SK-N-SH (cell line): ENCODE results near the gene MINDY4. TPM values are rescaled to one million over a fixed set of nuclear protein-coding genes. Genes with fewer than 3 reads are reported as not detected.

Experiments
- CTCF ChIA-PET: fragments of 300-600, 350-600 bp; formaldehyde crosslinking; extraction: SDS; loops from one replicate; lab custom pipeline; 2021; lab: Yijun Ruan, JAX
- POLR2A ChIA-PET: fragments of 350-600 bp; sonication (Branson Sonifier 250); formaldehyde crosslinking; extraction: SDS; loops from one replicate; lab custom pipeline; 2020; ENCODE audit warnings: antibody characterized with exemption, inconsistent platforms; lab: Yijun Ruan, JAX
- DNase-seq: peaks from one replicate; pipeline ENCODE4 v3.0.0; 2012
- H2AFZ ChIP-seq: fragments of 200-600 bp; sonication (generic); 2 replicates; pipeline ENCODE4 v1.8.1; 2016; ENCODE audit warnings: antibody characterized with exemption, mild to moderate bottlenecking, low read depth
- H3F3A ChIP-seq: fragments of 200-600 bp; sonication (generic); replicated peaks from 2 replicates; pipeline ENCODE3; 2016; ENCODE audit warnings: antibody characterized with exemption, mild to moderate bottlenecking; ENCODE audit not compliant: insufficient read depth
- H3K27ac ChIP-seq, 2 experiments: fragments of 200-500 bp in 1 of 2; fragments of 200-600 bp in 1 of 2; sonication (Bioruptor generic) in 1 of 2; sonication (generic), shearing (Covaris generic) in 1 of 2; 2 replicates each; pipeline versions ENCODE4 v1.5.1 to v1.6.1; 2014 to 2016; ENCODE audit warnings: low read depth in 2 of 2, inconsistent platforms in 1 of 2, low read length in 1 of 2, mild to moderate bottlenecking in 1 of 2, mixed read lengths in 1 of 2
- H3K27me3 ChIP-seq: fragments of 200-600 bp; sonication (generic), shearing (Covaris generic); 2 replicates; pipeline ENCODE4 v1.6.1; 2016; ENCODE audit warnings: mixed run types; ENCODE audit not compliant: insufficient read depth
- H3K36me3 ChIP-seq, 2 experiments: fragments of 200-500 bp in 1 of 2; fragments of 200-600 bp in 1 of 2; sonication (Bioruptor generic) in 1 of 2; sonication (generic) in 1 of 2; replicated peaks in 1 of 2; 2 replicates each; pipeline versions ENCODE3 to v1.5.1; 2014 to 2016; ENCODE audit warnings: low read length in 1 of 2, mild to moderate bottlenecking in 1 of 2; ENCODE audit not compliant: insufficient read depth in 2 of 2, control insufficient read depth in 1 of 2
- H3K4me1 ChIP-seq, 2 experiments: fragments of 200-500 bp in 1 of 2; fragments of 200-600 bp in 1 of 2; sonication (Bioruptor generic) in 1 of 2; sonication (generic), shearing (Covaris generic) in 1 of 2; 2 replicates each; pipeline versions ENCODE4 v1.5.1 to v1.6.1; 2014 to 2016; ENCODE audit warnings: low read depth in 1 of 2, low read length in 1 of 2, mixed run types in 1 of 2; ENCODE audit not compliant: insufficient read depth in 2 of 2, control insufficient read depth in 1 of 2
- H3K4me2 ChIP-seq: fragments of 200-600 bp; sonication (generic), shearing (Covaris generic); 2 replicates; pipeline ENCODE4 v1.6.1; 2017; ENCODE audit warnings: mixed run types
- H3K4me3 ChIP-seq, 2 experiments: fragments of 200-500 bp in 1 of 2; fragments of 200-600 bp in 1 of 2; sonication (Bioruptor generic) in 1 of 2; sonication (generic), shearing (Covaris generic) in 1 of 2; 2 replicates each; pipeline versions ENCODE4 v1.5.1 to v1.8.1; 2014 to 2016; ENCODE audit warnings: low read depth in 2 of 2, inconsistent platforms in 1 of 2, low read length in 1 of 2, mild to moderate bottlenecking in 1 of 2, mixed read lengths in 1 of 2, moderate library complexity in 1 of 2
- H3K79me2 ChIP-seq: fragments of 200-600 bp; sonication (generic); 2 replicates; pipeline ENCODE4 v1.8.1; 2017; ENCODE audit warnings: mild to moderate bottlenecking; ENCODE audit not compliant: insufficient read depth
- H3K9ac ChIP-seq: fragments of 200-600 bp; sonication (generic); 2 replicates; pipeline ENCODE4 v1.6.1; 2017; ENCODE audit warnings: mixed run types
- H3K9me2 ChIP-seq: fragments of 200-600 bp; sonication (generic); 2 replicates; pipeline ENCODE4 v1.6.1; 2017; ENCODE audit warnings: mixed run types
- H3K9me3 ChIP-seq: fragments of 200-600 bp; sonication (generic); 2 replicates; pipeline ENCODE4 v1.6.1; 2017; ENCODE audit warnings: mixed run types, mild to moderate bottlenecking, moderate library complexity
- H4K20me1 ChIP-seq: fragments of 200-600 bp; sonication (generic); 2 replicates; pipeline ENCODE4 v1.6.1; 2017; ENCODE audit warnings: mild to moderate bottlenecking, mixed run types; ENCODE audit not compliant: insufficient read depth
- CHD2 ChIP-seq: fragments of 150-350 bp; IDR thresholded peaks from 2 replicates; pipeline ENCODE4 v1.6.1; 2018; ENCODE audit warnings: low read length; ENCODE audit not compliant: partially characterized antibody
- ELF1 ChIP-seq: IDR thresholded peaks from 2 replicates; pipeline ENCODE4 v1.4.0; 2012
- FOSL2 ChIP-seq: IDR thresholded peaks from 2 replicates; pipeline ENCODE4 v1.4.0; 2012; ENCODE audit warnings: low read depth, mild to moderate bottlenecking, moderate library complexity, borderline replicate concordance
- FOXM1 ChIP-seq: IDR thresholded peaks from 2 replicates; pipeline ENCODE4 v1.4.0; 2012; ENCODE audit warnings: low read depth, mild to moderate bottlenecking
- GABPA ChIP-seq: IDR thresholded peaks from 2 replicates; pipeline ENCODE4 v1.4.0; 2012; ENCODE audit warnings: low read depth, mild to moderate bottlenecking
- GATA2 ChIP-seq: sonication (generic); formaldehyde crosslinking; IDR thresholded peaks from 2 replicates; pipeline ENCODE4 v1.5.0; 2020; ENCODE audit warnings: mild to moderate bottlenecking, missing genetic modification reagents
- MEF2A ChIP-seq: IDR thresholded peaks from 2 replicates; pipeline ENCODE4 v1.4.0; 2012; ENCODE audit warnings: low read depth, borderline replicate concordance
- MXI1 ChIP-seq: IDR thresholded peaks from 2 replicates; pipeline ENCODE4 v1.6.1; 2012; ENCODE audit warnings: mild to moderate bottlenecking, low read depth, low read length, improper control_type of control experiment
- RAD21 ChIP-seq: IDR thresholded peaks from 2 replicates; pipeline ENCODE4 v1.6.1; 2012; ENCODE audit warnings: mild to moderate bottlenecking, low read length
- RCOR1 ChIP-seq: fragments of 150-350 bp; IDR thresholded peaks from 2 replicates; pipeline ENCODE4 v1.6.1; 2017; ENCODE audit warnings: antibody characterized with exemption, low read length
- RFX5 ChIP-seq: IDR thresholded peaks from 2 replicates; pipeline ENCODE4 v1.6.1; 2012; ENCODE audit warnings: mild to moderate bottlenecking, improper control_type of control experiment, low read length
- RXRA ChIP-seq: IDR thresholded peaks from 2 replicates; pipeline ENCODE4 v1.4.0; 2012; ENCODE audit warnings: low read depth, mild to moderate bottlenecking, borderline replicate concordance
- SIN3A ChIP-seq: IDR thresholded peaks from 2 replicates; pipeline ENCODE4 v1.6.1; 2012; ENCODE audit warnings: low read depth, mild to moderate bottlenecking, low read length, moderate library complexity, borderline replicate concordance
- SMC3 ChIP-seq: IDR thresholded peaks from 2 replicates; pipeline ENCODE4 v1.6.1; 2012; ENCODE audit warnings: low read depth, low read length, improper control_type of control experiment
- TCF12 ChIP-seq: IDR thresholded peaks from 2 replicates; pipeline ENCODE4 v1.4.0; 2012
- TEAD4 ChIP-seq: IDR thresholded peaks from 2 replicates; pipeline ENCODE4 v1.4.0; 2012; ENCODE audit warnings: mild to moderate bottlenecking, borderline replicate concordance; ENCODE audit not compliant: insufficient read depth
- WGBS: methylation state at CpG from one replicate; pipeline ENCODE4 v1.1.6; 2017; ENCODE audit warnings: low lambda C conversion rate; 5-methylcytosine and 5-hydroxymethylcytosine counted together
- polyA plus RNA-seq, 3 experiments: library from polyadenylated mRNA; depleted of rRNA; stranded (reverse); fragments of >200 nt; gene quantifications; 2 replicates each; pipeline ENCODE4 v1.2.3, GENCODE V29; 2012
- TF ChIP-seq, protein P1 (sequence below): fragments of 150-350 bp; IDR thresholded peaks from 2 replicates; pipeline ENCODE4 v1.6.1; 2016; ENCODE audit warnings: mild to moderate bottlenecking, low read depth, low read length
- TF ChIP-seq, protein P2 (sequence below): fragments of 200-600 bp; sonication (generic); IDR thresholded peaks from 2 replicates; pipeline ENCODE4 v1.6.1; 2017; ENCODE audit warnings: antibody characterized with exemption, mild to moderate bottlenecking, moderate library complexity
- TF ChIP-seq, protein P3 (sequence below): IDR thresholded peaks from 2 replicates; pipeline ENCODE4 v1.4.0; 2012; ENCODE audit warnings: low read depth
- TF ChIP-seq, protein P4 (sequence below): IDR thresholded peaks from 2 replicates; pipeline ENCODE4 v1.6.1; 2012; ENCODE audit warnings: mild to moderate bottlenecking, low read depth, low read length, moderate library complexity
- TF ChIP-seq, protein P5 (sequence below): IDR thresholded peaks from 2 replicates; pipeline ENCODE4 v1.4.0; 2012; ENCODE audit warnings: low read depth, borderline replicate concordance

MINDY4 gene
- polyA plus RNA-seq, 1 of the 3 experiments (the other 2 are of a cell fraction) = 1.8 TPM

DNA sequence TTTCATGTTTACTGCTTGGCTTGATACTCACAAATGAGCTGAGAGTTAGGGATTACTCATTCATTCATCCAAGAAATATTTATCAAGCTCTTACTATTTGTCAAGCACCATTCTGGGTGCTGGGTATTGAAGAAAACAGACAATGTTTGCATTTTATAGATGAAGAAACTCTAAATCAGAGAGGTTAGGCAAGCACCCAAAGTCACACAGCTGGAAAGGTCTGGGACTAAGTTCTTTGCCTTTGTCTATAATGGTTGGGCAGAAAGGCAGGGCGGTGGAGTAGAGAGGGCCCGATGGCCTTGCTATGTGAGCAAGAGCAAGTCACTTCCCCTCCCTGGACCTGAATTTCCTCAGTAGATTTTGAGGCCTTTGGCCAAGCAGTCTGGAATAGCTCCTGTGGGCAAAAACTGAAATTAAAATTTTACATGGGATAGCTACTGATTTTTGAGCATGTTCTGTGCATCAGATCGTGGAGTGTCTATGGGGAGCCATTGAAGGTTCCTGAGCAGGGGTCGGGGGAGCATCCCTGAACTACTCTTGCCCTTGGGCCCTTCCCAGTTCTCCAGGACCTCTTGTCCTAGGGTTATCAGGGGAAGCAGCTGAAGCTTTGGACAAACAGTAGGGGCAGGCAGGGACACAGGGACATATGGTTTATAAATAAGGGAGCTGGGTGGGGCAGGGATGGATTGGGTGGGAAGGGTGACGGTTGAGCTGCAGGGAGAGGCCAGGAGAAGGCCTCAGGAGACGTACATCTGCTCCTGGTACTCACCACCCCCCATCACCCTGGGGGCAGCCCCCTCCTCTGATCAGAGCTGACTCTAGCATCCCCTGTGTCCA lies 163.7 kb downstream of the MINDY4 start (continued):
- TF ChIP-seq, protein P1, sequence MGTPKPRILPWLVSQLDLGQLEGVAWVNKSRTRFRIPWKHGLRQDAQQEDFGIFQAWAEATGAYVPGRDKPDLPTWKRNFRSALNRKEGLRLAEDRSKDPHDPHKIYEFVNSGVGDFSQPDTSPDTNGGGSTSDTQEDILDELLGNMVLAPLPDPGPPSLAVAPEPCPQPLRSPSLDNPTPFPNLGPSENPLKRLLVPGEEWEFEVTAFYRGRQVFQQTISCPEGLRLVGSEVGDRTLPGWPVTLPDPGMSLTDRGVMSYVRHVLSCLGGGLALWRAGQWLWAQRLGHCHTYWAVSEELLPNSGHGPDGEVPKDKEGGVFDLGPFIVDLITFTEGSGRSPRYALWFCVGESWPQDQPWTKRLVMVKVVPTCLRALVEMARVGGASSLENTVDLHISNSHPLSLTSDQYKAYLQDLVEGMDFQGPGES = no peak
- TF ChIP-seq ELF1 = no peak
- no peak for TF ChIP-seq MEF2A
- no peak for TF ChIP-seq SIN3A
- no peak for TF ChIP-seq CHD2
- no peak for TF ChIP-seq TCF12
- TF ChIP-seq, protein P2, sequence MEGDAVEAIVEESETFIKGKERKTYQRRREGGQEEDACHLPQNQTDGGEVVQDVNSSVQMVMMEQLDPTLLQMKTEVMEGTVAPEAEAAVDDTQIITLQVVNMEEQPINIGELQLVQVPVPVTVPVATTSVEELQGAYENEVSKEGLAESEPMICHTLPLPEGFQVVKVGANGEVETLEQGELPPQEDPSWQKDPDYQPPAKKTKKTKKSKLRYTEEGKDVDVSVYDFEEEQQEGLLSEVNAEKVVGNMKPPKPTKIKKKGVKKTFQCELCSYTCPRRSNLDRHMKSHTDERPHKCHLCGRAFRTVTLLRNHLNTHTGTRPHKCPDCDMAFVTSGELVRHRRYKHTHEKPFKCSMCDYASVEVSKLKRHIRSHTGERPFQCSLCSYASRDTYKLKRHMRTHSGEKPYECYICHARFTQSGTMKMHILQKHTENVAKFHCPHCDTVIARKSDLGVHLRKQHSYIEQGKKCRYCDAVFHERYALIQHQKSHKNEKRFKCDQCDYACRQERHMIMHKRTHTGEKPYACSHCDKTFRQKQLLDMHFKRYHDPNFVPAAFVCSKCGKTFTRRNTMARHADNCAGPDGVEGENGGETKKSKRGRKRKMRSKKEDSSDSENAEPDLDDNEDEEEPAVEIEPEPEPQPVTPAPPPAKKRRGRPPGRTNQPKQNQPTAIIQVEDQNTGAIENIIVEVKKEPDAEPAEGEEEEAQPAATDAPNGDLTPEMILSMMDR = no peak
- TF ChIP-seq, protein P3, sequence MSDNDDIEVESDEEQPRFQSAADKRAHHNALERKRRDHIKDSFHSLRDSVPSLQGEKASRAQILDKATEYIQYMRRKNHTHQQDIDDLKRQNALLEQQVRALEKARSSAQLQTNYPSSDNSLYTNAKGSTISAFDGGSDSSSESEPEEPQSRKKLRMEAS = no peak

DNA sequence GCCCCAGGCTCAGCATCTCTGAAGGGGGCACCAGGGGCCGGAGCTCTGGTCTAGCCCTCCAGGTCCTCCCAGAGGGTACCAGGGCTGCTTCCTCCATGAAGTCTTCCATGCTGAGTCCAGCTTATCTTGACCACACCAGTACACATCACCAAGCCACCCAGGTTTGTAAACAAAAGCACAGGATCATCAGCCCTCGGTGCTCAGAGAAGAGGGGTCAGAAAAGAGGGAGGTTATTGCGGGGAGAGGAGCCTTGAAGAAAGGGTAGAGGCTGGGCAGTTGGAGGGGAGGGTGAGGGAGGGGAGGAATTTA lies 164.3 kb downstream of the MINDY4 start:
- 80% methylated on average over 2 of the region's 3 CpGs for WGBS
- peaks cover 0 to 30% of the 10 kb centered on the region in 2 experiments; a peak in 1 of 4 replicates for H3K4me1 ChIP-seq
- CTCF ChIA-PET = interaction anchor here (0.9 to 9.6 kb wide), 9 partner anchors 12 to 199 kb away, joined by 3 to 103 read pairs (median 4); no protein-coding TSS in a partner anchor
- TF ChIP-seq, protein P1 = no peak
- no peak for TF ChIP-seq FOSL2
- no peak for TF ChIP-seq ELF1
- TF ChIP-seq SMC3 = no peak
- TF ChIP-seq, protein P3 = no peak
- TF ChIP-seq SIN3A = no peak
- TF ChIP-seq GABPA = no peak
- TF ChIP-seq, protein P4, sequence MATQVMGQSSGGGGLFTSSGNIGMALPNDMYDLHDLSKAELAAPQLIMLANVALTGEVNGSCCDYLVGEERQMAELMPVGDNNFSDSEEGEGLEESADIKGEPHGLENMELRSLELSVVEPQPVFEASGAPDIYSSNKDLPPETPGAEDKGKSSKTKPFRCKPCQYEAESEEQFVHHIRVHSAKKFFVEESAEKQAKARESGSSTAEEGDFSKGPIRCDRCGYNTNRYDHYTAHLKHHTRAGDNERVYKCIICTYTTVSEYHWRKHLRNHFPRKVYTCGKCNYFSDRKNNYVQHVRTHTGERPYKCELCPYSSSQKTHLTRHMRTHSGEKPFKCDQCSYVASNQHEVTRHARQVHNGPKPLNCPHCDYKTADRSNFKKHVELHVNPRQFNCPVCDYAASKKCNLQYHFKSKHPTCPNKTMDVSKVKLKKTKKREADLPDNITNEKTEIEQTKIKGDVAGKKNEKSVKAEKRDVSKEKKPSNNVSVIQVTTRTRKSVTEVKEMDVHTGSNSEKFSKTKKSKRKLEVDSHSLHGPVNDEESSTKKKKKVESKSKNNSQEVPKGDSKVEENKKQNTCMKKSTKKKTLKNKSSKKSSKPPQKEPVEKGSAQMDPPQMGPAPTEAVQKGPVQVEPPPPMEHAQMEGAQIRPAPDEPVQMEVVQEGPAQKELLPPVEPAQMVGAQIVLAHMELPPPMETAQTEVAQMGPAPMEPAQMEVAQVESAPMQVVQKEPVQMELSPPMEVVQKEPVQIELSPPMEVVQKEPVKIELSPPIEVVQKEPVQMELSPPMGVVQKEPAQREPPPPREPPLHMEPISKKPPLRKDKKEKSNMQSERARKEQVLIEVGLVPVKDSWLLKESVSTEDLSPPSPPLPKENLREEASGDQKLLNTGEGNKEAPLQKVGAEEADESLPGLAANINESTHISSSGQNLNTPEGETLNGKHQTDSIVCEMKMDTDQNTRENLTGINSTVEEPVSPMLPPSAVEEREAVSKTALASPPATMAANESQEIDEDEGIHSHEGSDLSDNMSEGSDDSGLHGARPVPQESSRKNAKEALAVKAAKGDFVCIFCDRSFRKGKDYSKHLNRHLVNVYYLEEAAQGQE = no peak
- TF ChIP-seq MXI1 = no peak
- TF ChIP-seq, protein P5, sequence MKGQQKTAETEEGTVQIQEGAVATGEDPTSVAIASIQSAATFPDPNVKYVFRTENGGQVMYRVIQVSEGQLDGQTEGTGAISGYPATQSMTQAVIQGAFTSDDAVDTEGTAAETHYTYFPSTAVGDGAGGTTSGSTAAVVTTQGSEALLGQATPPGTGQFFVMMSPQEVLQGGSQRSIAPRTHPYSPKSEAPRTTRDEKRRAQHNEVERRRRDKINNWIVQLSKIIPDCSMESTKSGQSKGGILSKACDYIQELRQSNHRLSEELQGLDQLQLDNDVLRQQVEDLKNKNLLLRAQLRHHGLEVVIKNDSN = no peak
- no peak for TF ChIP-seq RXRA
- no peak for TF ChIP-seq RCOR1
- TF ChIP-seq RAD21 = no peak
- no peak for TF ChIP-seq RFX5
- TF ChIP-seq TEAD4 = no peak
- TF ChIP-seq GATA2 = no peak
- no peak for TF ChIP-seq FOXM1

More for the DNA sequence above, 164.3 kb downstream of the MINDY4 start:
- H3K4me2 ChIP-seq = no peak overlapping the region
- no peaks in the 10 kb centered on the region for H3K79me2 ChIP-seq
- H3K4me3 ChIP-seq = no peak overlapping the region
- no peaks in the 10 kb centered on the region for H3F3A ChIP-seq
- no peak for DNase-seq
- no peaks in the 10 kb centered on the region for H3K9me3 ChIP-seq
- no peak overlapping the region for H3K27ac ChIP-seq
- no peaks in the 10 kb centered on the region for H4K20me1 ChIP-seq
- POLR2A ChIA-PET = no interaction called here
- H3K27me3 ChIP-seq = no peaks in the 10 kb centered on the region; the same call in 1 of the 2 replicates
- no peak overlapping the region for H2AFZ ChIP-seq
- no peak overlapping the region for H3K9ac ChIP-seq
- no peaks in the 10 kb centered on the region for H3K9me2 ChIP-seq
- no peaks in the 10 kb centered on the region for H3K36me3 ChIP-seq
